ENCODE results near the gene ASAP2. TPM values are rescaled to one million over a fixed set of nuclear protein-coding genes. Genes with fewer than 3 reads are reported as not detected.

ASAP2 gene
- total RNA-seq, 1 donor from 2014 or later = 10.0 TPM

DNA sequence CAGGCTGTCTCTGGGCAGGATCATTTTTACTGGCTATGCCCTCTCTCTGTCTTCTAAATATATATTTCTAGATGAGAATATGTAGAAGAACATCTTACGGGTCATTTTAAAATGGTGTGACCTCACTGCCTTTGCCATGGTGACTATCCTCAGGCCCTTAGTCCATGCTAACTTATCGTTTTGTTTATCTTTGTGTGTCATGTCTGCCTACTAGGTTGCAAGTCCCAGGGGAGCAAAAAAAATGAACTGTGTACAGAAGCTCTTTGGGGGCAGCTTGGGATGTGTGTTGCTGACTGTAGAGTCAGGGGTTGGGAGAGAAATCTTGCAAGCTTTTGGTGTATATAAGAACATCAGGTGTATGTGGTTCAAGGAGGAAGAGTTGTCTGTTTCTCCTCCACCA is 227.9 kb downstream of the ASAP2 start:
- H3K27ac ChIP-seq (replicated peaks) = no peak overlapping the region
- intact Hi-C loops (cut with micrococcal nuclease) = no loop called here
- no peaks in the 10 kb centered on the region for H3K27me3 ChIP-seq (ENCODE audit: low read depth)
- no peak overlapping the region for H3K4me3 ChIP-seq
- peaks cover 95% of the 10 kb centered on the region for H3K36me3 ChIP-seq
- no peak for DNase-seq
- no peaks in the 10 kb centered on the region for H3K9me3 ChIP-seq (replicated peaks)
- peaks cover 9% of the 10 kb centered on the region for H3K4me1 ChIP-seq
- TF ChIP-seq, protein P1, sequence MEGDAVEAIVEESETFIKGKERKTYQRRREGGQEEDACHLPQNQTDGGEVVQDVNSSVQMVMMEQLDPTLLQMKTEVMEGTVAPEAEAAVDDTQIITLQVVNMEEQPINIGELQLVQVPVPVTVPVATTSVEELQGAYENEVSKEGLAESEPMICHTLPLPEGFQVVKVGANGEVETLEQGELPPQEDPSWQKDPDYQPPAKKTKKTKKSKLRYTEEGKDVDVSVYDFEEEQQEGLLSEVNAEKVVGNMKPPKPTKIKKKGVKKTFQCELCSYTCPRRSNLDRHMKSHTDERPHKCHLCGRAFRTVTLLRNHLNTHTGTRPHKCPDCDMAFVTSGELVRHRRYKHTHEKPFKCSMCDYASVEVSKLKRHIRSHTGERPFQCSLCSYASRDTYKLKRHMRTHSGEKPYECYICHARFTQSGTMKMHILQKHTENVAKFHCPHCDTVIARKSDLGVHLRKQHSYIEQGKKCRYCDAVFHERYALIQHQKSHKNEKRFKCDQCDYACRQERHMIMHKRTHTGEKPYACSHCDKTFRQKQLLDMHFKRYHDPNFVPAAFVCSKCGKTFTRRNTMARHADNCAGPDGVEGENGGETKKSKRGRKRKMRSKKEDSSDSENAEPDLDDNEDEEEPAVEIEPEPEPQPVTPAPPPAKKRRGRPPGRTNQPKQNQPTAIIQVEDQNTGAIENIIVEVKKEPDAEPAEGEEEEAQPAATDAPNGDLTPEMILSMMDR (IDR thresholded peaks at IDR 0.05; ENCODE audit: borderline replicate concordance) = no peak

DNA sequence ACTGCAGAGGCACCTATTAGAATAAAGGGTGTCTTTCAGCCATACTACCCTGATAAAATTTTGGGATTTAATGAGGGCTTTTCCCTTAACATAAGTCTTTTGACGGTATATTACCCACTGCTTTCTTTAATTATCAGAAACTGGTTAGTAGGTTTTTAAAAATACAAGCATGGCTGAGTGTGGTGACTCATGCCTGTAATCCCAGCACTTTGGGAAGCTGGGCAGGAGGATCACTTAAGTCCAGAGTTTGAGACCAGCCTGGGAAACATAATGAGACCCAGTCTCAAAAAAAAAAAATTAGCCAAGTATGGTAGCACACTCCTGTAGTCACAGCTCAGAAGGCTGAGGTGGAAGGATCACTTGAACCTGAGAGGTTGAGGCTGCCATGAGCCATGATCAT is 232.9 kb downstream of the ASAP2 start:
- no peaks in the 10 kb centered on the region for H3K9me3 ChIP-seq (replicated peaks)
- intact Hi-C loops (cut with micrococcal nuclease) = no loop called here
- H3K4me3 ChIP-seq = no peak overlapping the region
- H3K36me3 ChIP-seq = peaks cover 93% of the 10 kb centered on the region
- H3K4me1 ChIP-seq = no peaks in the 10 kb centered on the region
- H3K27ac ChIP-seq (replicated peaks) = no peak overlapping the region
- H3K27me3 ChIP-seq (ENCODE audit: low read depth) = no peaks in the 10 kb centered on the region
- DNase-seq = no peak
- TF ChIP-seq, protein P1 (IDR thresholded peaks at IDR 0.05; ENCODE audit: borderline replicate concordance) = no peak

DNA sequence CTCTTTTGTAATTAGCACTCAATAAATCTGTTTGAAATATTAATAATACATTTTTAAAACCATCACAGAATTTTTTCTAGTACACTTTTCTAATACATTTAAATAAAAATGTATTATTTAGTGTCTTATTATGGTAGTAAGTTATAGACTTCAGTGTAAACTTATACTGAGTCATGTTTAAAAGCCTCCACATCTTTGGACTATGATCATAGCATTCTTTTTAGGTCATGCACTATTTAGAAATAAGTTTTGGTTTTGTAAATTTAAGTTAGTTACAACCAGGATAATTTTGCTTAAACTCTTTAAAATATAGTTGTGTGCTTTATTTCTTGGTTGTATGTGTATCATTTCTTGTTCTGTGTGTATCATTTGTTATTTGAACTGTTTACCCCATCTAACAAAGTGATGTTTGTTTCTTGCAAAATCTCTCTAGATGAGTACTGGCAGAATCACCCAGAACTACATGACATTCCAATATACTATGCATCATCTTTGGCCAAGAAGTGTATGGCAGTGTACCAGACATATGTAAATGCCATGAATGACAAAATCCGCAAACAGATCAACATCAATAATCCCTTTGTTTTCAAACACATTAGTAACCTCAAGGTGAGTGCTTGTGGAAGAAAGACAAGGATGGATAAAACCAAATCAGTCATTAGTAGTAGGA is 233.6 kb downstream of the ASAP2 start:
- Histone ChIP-seq H3K27me3 (ENCODE audit: low read depth) (no peaks in the 10 kb centered on the region), H3K4me3 (no peak overlapping the region), H3K27ac (replicated peaks) (no peak overlapping the region), H3K36me3 (peaks cover 95% of the 10 kb centered on the region), H3K9me3 (replicated peaks) (no peaks in the 10 kb centered on the region), H3K4me1 (no peaks in the 10 kb centered on the region)
- no peak for DNase-seq
- intact Hi-C loops (cut with micrococcal nuclease) = no loop called here
- TF ChIP-seq, protein P1 (IDR thresholded peaks at IDR 0.05; ENCODE audit: borderline replicate concordance) = no peak

DNA sequence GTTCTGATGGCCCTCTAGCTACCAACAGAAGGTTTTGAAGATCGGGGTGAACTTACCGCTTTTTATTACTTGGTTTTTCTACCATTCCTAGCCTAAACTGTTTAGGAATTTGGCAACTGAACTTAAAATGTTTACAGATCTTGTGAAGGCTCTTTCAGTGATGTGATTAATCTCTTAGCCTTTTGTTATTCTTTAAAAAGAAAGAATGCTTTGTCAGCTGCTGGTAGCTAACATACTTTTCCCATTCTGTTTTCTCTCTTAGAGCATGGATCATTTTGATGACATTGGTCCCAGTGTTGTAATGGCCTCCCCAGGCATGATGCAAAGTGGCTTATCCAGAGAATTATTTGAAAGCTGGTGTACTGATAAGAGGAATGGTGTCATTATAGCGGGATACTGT is 234.9 kb downstream of the ASAP2 start:
- intact Hi-C loops (cut with micrococcal nuclease) = no loop called here
- Histone ChIP-seq H3K36me3 (peaks cover 91% of the 10 kb centered on the region), H3K27me3 (ENCODE audit: low read depth) (no peaks in the 10 kb centered on the region), H3K4me1 (no peaks in the 10 kb centered on the region), H3K27ac (replicated peaks) (no peak overlapping the region), H3K4me3 (no peak overlapping the region), H3K9me3 (replicated peaks) (no peaks in the 10 kb centered on the region)
- TF ChIP-seq, protein P1 (IDR thresholded peaks at IDR 0.05; ENCODE audit: borderline replicate concordance) = no peak
- DNase-seq = no peak

DNA sequence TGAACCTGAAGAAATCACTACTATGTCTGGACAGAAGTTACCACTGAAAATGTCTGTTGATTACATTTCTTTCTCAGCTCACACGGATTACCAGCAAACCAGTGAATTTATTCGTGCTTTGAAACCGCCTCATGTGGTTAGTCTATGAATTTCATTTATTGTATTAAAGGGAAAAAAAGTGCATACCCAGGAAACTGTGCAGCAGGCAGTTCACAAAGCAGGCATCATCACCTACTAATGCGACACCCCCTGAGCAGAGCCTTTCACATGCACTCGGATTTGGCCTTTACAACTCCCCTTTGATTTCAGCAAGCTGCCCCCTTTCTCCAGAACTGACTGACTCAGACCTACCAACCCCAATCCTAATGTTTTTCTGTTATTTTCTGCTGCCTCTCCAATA is 236.9 kb downstream of the ASAP2 start:
- H3K36me3 ChIP-seq = peaks cover 78% of the 10 kb centered on the region
- H3K27ac ChIP-seq (replicated peaks) = no peak overlapping the region
- no peaks in the 10 kb centered on the region for H3K27me3 ChIP-seq (ENCODE audit: low read depth)
- intact Hi-C loops (cut with micrococcal nuclease) = no loop called here
- H3K9me3 ChIP-seq (replicated peaks) = no peaks in the 10 kb centered on the region
- no peak for DNase-seq
- TF ChIP-seq, protein P1 (IDR thresholded peaks at IDR 0.05; ENCODE audit: borderline replicate concordance) = no peak
- no peaks in the 10 kb centered on the region for H3K4me1 ChIP-seq
- no peak overlapping the region for H3K4me3 ChIP-seq
